GM18498 (cell line): ENCODE data around the gene SULT1C3.
"Not testable (repeated sequence)": the region's sequence is repeated elsewhere in the genome, so short reads cannot be mapped to it uniquely, and the experiment has no call there.

Source experiments
- ATAC-seq: cut with Tn5 transposase; IDR thresholded peaks from one replicate; pipeline ENCODE4 v1.9.1; 2021; ENCODE audit warnings: mild to moderate bottlenecking, moderate library complexity; ENCODE audit not compliant: unreplicated experiment

The SULT1C3 gene

GRCh38 chr2:108243566-108243965 lies 3.8 kb downstream of the SULT1C3 start:
- no peak for ATAC-seq

GRCh38 chr2:108244667-108245414 lies 5.1 kb downstream of the SULT1C3 start:
- no peak for ATAC-seq

- ATAC-seq, result no peak
Measured at GRCh38 chr2:108253106-108253505, 13.3 kb downstream of the SULT1C3 start.

GRCh38 chr2:108257757-108258331 lies 18.1 kb downstream of the SULT1C3 start:
- ATAC-seq, result no peak

- no peak for ATAC-seq
Measured at GRCh38 chr2:108260773-108261172, 21.0 kb downstream of the SULT1C3 start.

- ATAC-seq, result no peak
Measured at GRCh38 chr2:108262036-108262435, 22.3 kb downstream of the SULT1C3 start.

- ATAC-seq, result no peak
Measured at GRCh38 chr2:108263401-108263800, 23.6 kb downstream of the SULT1C3 start.

GRCh38 chr2:108266218-108266617 lies 26.4 kb downstream of the SULT1C3 start:
- no peak for ATAC-seq

GRCh38 chr2:108267101-108267500 lies 27.3 kb downstream of the SULT1C3 start:
- no peak for ATAC-seq

- no peak for ATAC-seq
Measured at GRCh38 chr2:108268001-108268400, 28.2 kb downstream of the SULT1C3 start.

GRCh38 chr2:108270346-108270745 lies 30.6 kb downstream of the SULT1C3 start:
- ATAC-seq, result no peak

- no peak for ATAC-seq
Measured at GRCh38 chr2:108270768-108271506, 31.2 kb downstream of the SULT1C3 start.

GRCh38 chr2:108271691-108272253 lies 32.0 kb downstream of the SULT1C3 start:
- ATAC-seq, result no peak

GRCh38 chr2:108278631-108279030 lies 38.9 kb downstream of the SULT1C3 start:
- ATAC-seq, result no peak

GRCh38 chr2:108279468-108279867 lies 39.7 kb downstream of the SULT1C3 start:
- ATAC-seq, result no peak

GRCh38 chr2:108280466-108280865 lies 40.7 kb downstream of the SULT1C3 start:
- no peak for ATAC-seq

GRCh38 chr2:108284566-108284965 lies 44.8 kb downstream of the SULT1C3 start:
- ATAC-seq, result not testable (repeated sequence)

- ATAC-seq, result no peak
Measured at GRCh38 chr2:108285616-108286015, 45.8 kb downstream of the SULT1C3 start.

- ATAC-seq, result no peak
Measured at GRCh38 chr2:108287169-108287568, 47.4 kb downstream of the SULT1C3 start.

GRCh38 chr2:108288534-108289106 lies 48.9 kb downstream of the SULT1C3 start, which contains the start of gene SULT1C2:
Gene SULT1C2, plus strand, starts transcription at chr2:108288895. Its CDS starts 4,773 bp downstream, at chr2:108293668.
- ATAC-seq, result no peak

GRCh38 chr2:108293850-108294249 lies 54.1 kb downstream of the SULT1C3 start:
- ATAC-seq, result no peak
